Endothelial cell of umbilical vein (primary cell): Measurements from ENCODE around the gene PBLD. TPM values are rescaled to one million over a fixed set of nuclear protein-coding genes. Genes with fewer than 3 reads are reported as not detected.

ENCODE experiments used
- BruUV-seq: library from RNA; stranded (reverse); fragments of 400-500 nt; replicated peaks from 2 replicates; lab custom pipeline; 2021; lab: Mats Ljungman, UMichigan
- CTCF ChIA-PET: fragments of 300-600, 350-600 bp; sonication (Branson Sonifier 250); formaldehyde crosslinking; loops from one replicate; lab custom pipeline; 2021; ENCODE audit warnings: antibody characterized with exemption, inconsistent platforms; lab: Charles Lee
- POLR2A ChIA-PET: fragments of 300-600, 350-600 bp; sonication (Branson Sonifier 250); formaldehyde crosslinking; loops from one replicate; lab custom pipeline; 2021; ENCODE audit warnings: antibody characterized with exemption, inconsistent platforms; lab: Charles Lee
- DNase-seq: peaks from one replicate; pipeline ENCODE4 v3.0.0-alpha.2; 2011; ENCODE audit warnings: low read depth, low spot score
- FAIRE-seq: peaks from 2 replicates; lab custom pipeline; 2011; peaks lifted over from hg19 to GRCh38; lab: Jason Lieb, UNC
- H2AFZ ChIP-seq: 2 replicates; pipeline ENCODE4 v1.6.0; 2012; ENCODE audit warnings: low read depth, low read length, control low read depth, inconsistent platforms
- H3K27ac ChIP-seq: 2 replicates; pipeline ENCODE4 v1.5.1; 2011; ENCODE audit warnings: low read depth, mild to moderate bottlenecking, control low read depth, low read length, moderate library complexity; ENCODE audit not compliant: insufficient read depth
- H3K27me3 ChIP-seq, 2 experiments: 2 replicates each; pipeline versions ENCODE4 v1.6.0 to v1.6.1; 2011; ENCODE audit warnings: low read length in 2 of 2, mixed read lengths in 1 of 2; ENCODE audit not compliant: control insufficient read depth in 2 of 2, insufficient read depth in 2 of 2
- H3K36me3 ChIP-seq, 2 experiments: 2 replicates in 1 of 2; 3 replicates in 1 of 2; pipeline ENCODE4 v1.5.1; 2011; ENCODE audit warnings: low read length in 2 of 2, mild to moderate bottlenecking in 1 of 2, moderate library complexity in 1 of 2; ENCODE audit not compliant: control insufficient read depth in 2 of 2, insufficient read depth in 2 of 2; ENCODE audit errors: extremely low read depth in 1 of 2
- H3K4me1 ChIP-seq: 3 replicates; pipeline ENCODE4 v1.5.1; 2011; ENCODE audit warnings: mild to moderate bottlenecking, low read length; ENCODE audit not compliant: control insufficient read depth, insufficient read depth; ENCODE audit errors: extremely low read depth
- H3K4me2 ChIP-seq: 2 replicates; pipeline ENCODE4 v1.6.1; 2011; ENCODE audit warnings: low read length, control low read depth, mixed read lengths; ENCODE audit not compliant: insufficient read depth
- H3K4me3 ChIP-seq, 3 experiments: fragments of 200-600 bp in 1 of 3; sonication (generic), shearing (Covaris generic) in 1 of 3; replicated peaks in 1 of 3; 2 replicates each; pipeline ENCODE4 v1.5.1; 2011 to 2016; ENCODE audit warnings: control low read depth in 3 of 3, low read length in 3 of 3, mild to moderate bottlenecking in 2 of 3, inconsistent platforms in 1 of 3, low read depth in 1 of 3, moderate library complexity in 1 of 3; ENCODE audit not compliant: insufficient read depth in 1 of 3
- H3K79me2 ChIP-seq: 2 replicates; pipeline ENCODE4 v1.6.0; 2012; ENCODE audit warnings: low read length, inconsistent platforms; ENCODE audit not compliant: control insufficient read depth, insufficient read depth
- H3K9ac ChIP-seq: replicated peaks from 2 replicates; pipeline ENCODE3; 2011; ENCODE audit warnings: low read length, control low read depth; ENCODE audit not compliant: insufficient read depth; ENCODE audit errors: extremely low read depth
- H3K9me1 ChIP-seq: replicated peaks from 3 replicates; pipeline ENCODE4 v1.6.0; 2011; ENCODE audit warnings: mild to moderate bottlenecking, low read length; ENCODE audit not compliant: control insufficient read depth, insufficient read depth; ENCODE audit errors: extremely low read depth
- H3K9me3 ChIP-seq: replicated peaks from 2 replicates; pipeline ENCODE4 v1.5.1; 2012; ENCODE audit warnings: low read length, inconsistent platforms; ENCODE audit not compliant: control insufficient read depth, insufficient read depth
- H4K20me1 ChIP-seq: replicated peaks from 2 replicates; pipeline ENCODE3; 2011; ENCODE audit warnings: mild to moderate bottlenecking, low read length; ENCODE audit not compliant: control insufficient read depth, insufficient read depth; ENCODE audit errors: extremely low read depth
- CTCF ChIP-seq, 2 donors: IDR thresholded peaks; 1 replicate in 1 of 2; 2 replicates in 1 of 2; pipeline ENCODE4 v1.5.1; 2011; ENCODE audit warnings: low read length in 2 of 2, mild to moderate bottlenecking in 2 of 2, moderate library complexity in 2 of 2, control low read depth in 1 of 2, inconsistent platforms in 1 of 2, low read depth in 1 of 2; ENCODE audit not compliant: insufficient read depth in 1 of 2; ENCODE audit errors: extremely low read depth in 1 of 2
- EZH2 ChIP-seq: IDR thresholded peaks from 2 replicates; pipeline ENCODE4 v1.6.1; 2012; ENCODE audit warnings: borderline replicate concordance, low read depth, mild to moderate bottlenecking, moderate library complexity, low read length, inconsistent platforms; ENCODE audit not compliant: severe bottlenecking
- FOS ChIP-seq: IDR thresholded peaks from 2 replicates; pipeline ENCODE4 v1.6.1; 2011; ENCODE audit warnings: mild to moderate bottlenecking, low read length, moderate library complexity, borderline replicate concordance; ENCODE audit not compliant: insufficient read depth
- GATA2 ChIP-seq: IDR thresholded peaks from 2 replicates; pipeline ENCODE4 v1.7.0; 2011; ENCODE audit warnings: low read depth, mild to moderate bottlenecking, moderate library complexity, mixed read lengths, low read length; ENCODE audit not compliant: insufficient read length, insufficient read depth
- JUN ChIP-seq: IDR thresholded peaks from 2 replicates; pipeline ENCODE4 v1.6.1; 2011; ENCODE audit warnings: borderline replicate concordance, low read depth; ENCODE audit not compliant: insufficient read length, insufficient read depth
- MAX ChIP-seq: IDR thresholded peaks from 2 replicates; pipeline ENCODE4 v1.6.1; 2011; ENCODE audit not compliant: insufficient read depth, insufficient read length
- MYC ChIP-seq: IDR thresholded peaks from one replicate; pipeline ENCODE4 v1.6.1; 2011; ENCODE audit warnings: mild to moderate bottlenecking, low read depth, low read length
- POLR2A ChIP-seq: IDR thresholded peaks from 2 replicates; pipeline ENCODE4 v1.6.1; 2012; ENCODE audit warnings: low read depth, mild to moderate bottlenecking, control low read depth, low read length
- POLR2AphosphoS5 ChIP-seq: IDR thresholded peaks from 2 replicates; pipeline ENCODE4 v1.6.1; 2012; ENCODE audit warnings: low read depth, mild to moderate bottlenecking, control low read depth, low read length, moderate library complexity; ENCODE audit not compliant: insufficient read depth
- dilution Hi-C: fragments of 300-500 bp; cut with MboI; formaldehyde crosslinking; loops from one replicate; pipeline ENCODE4 v1.15.0; 2019; ENCODE audit warnings: low sequenced_read_pairs; ENCODE audit not compliant: extremely low pct_ligation_motif_present
- intact Hi-C: fragments of 100-400 bp; cut with micrococcal nuclease; formaldehyde crosslinking; loops from one replicate; pipeline ENCODE4 v1.10.0; 2022
- polyA plus RNA-seq, 4 experiments: library from polyadenylated mRNA; depleted of rRNA in 3 of 4; stranded (reverse) in 3 of 4; unstranded in 1 of 4; fragments of >200 nt; gene quantifications; 2 replicates each; pipeline versions ENCODE4 v1.2.1 to v1.2.3, GENCODE V29; 2011 to 2012; ENCODE audit warnings: missing spikeins in 1 of 4
- total RNA-seq: library from RNA; stranded (reverse); gene quantifications from 2 replicates; pipeline ENCODE4 v1.2.3, GENCODE V29; 2021

PBLD gene
- total and polyA plus RNA-seq, 2 donors (not counting 3 experiments of a cell fraction or from before 2014, with no cell fraction given) = 1.5 to 5.1 TPM

GRCh38 chr10:68333440-68334431 is 1.0 kb upstream of the PBLD start:
- Histone ChIP-seq H4K20me1 (peaks cover 28% of the 10 kb centered on the region), H3K9ac (peak overlapping the region; percentile 99), H3K36me3 (peaks cover 2 to 3% of the 10 kb centered on the region in 2 experiments), H3K27ac (peak overlapping the region; percentile 91), H3K79me2 (peaks cover 69% of the 10 kb centered on the region), H3K4me2 (peak overlapping the region; percentile 98), H3K4me1 (peaks cover 20% of the 10 kb centered on the region), H2AFZ (no peak overlapping the region), H3K27me3 (no peaks in the 10 kb centered on the region), H3K9me3 (no peaks in the 10 kb centered on the region), H3K4me3 (peak overlapping the region; percentile 95 to 100 (median 99)), H3K9me1 (no peaks in the 10 kb centered on the region)
- dilution Hi-C loops (no loop called here), intact Hi-C loops (no loop called here)
- POLR2A ChIA-PET = interaction anchor here (0.6 kb wide), 1 partner anchor 15 kb away, joined by 4 read pairs; no protein-coding TSS in a partner anchor
- TSS peak; percentile 23 for BruUV-seq
- DNase-seq (peak; percentile 22), FAIRE-seq (no peak)
- TF ChIP-seq MAX = no peak
- no peak for TF ChIP-seq EZH2
- no peak for TF ChIP-seq FOS
- peak; percentile 20 for TF ChIP-seq GATA2
- CTCF ChIA-PET = interaction anchor here (1.3 to 3.5 kb wide), 2 partner anchors 15 to 121 kb away, joined by 4 to 21 read pairs; no protein-coding TSS in a partner anchor

GRCh38 chr10:68333058-68333395 is 299 bp upstream of the PBLD start:
- Histone ChIP-seq H3K27me3 (no peaks in the 10 kb centered on the region), H3K27ac (peak overlapping the region; percentile 91), H3K4me2 (peak overlapping the region; percentile 98), H3K9ac (peak overlapping the region; percentile 99), H3K36me3 (peaks cover 0 to 3% of the 10 kb centered on the region in 2 experiments), H2AFZ (no peak overlapping the region), H4K20me1 (peaks cover 24% of the 10 kb centered on the region), H3K9me3 (no peaks in the 10 kb centered on the region), H3K4me3 (peak overlapping the region; percentile 95 to 100 (median 99)), H3K4me1 (peaks cover 20% of the 10 kb centered on the region), H3K79me2 (peaks cover 62% of the 10 kb centered on the region), H3K9me1 (no peaks in the 10 kb centered on the region)
- dilution Hi-C loops (no loop called here), intact Hi-C loops (no loop called here)
- no peak for DNase-seq
- CTCF ChIA-PET = interaction anchor here (1.3 to 3.5 kb wide), 3 partner anchors 15 to 478 kb away, joined by 4 to 21 read pairs (median 6); no protein-coding TSS in a partner anchor
- no peak for FAIRE-seq
- POLR2A ChIA-PET = interaction anchor here (0.6 to 1.7 kb wide), 2 partner anchors 16 to 120 kb away, joined by 4 to 5 read pairs; no protein-coding TSS in a partner anchor
- TF ChIP-seq MYC (no peak), MAX (no peak), FOS (no peak), EZH2 (no peak), CTCF (IDR thresholded peaks at IDR 0.05; ENCODE audit: extremely low read depth in 1 of 2, insufficient read depth in 1 of 2, low read depth in 1 of 2, low read length in 2 of 2) (no peak), POLR2AphosphoS5 (no peak), JUN (no peak), POLR2A (no peak)
- no TSS peak for BruUV-seq
